ENCODE measurements around the gene CCDC93. TPM values are rescaled to one million over a fixed set of nuclear protein-coding genes. Genes with fewer than 3 reads are reported as not detected.

The CCDC93 gene
- polyA plus RNA-seq, 3 donors = 38.9 to 58.7 (median 54.9) TPM

DNA sequence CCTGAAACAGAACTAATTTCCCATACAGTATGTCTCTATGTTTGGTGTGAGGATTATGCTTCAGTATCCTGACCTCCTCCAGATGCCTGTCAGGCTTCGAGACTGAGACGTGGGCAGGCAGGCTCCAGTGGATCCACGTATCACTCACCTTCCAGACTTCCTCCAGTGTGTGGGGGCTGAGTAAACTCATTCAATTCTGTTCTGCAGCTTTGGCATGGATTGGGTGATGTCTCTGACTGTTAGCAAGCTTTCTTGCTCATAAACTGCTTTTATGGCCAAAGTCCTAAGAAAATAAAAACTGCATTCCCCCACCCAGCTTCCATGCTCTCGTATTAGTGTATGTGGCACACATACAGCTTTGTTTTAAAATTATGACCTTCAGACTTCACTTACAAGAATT, 53.6 kb downstream of the CCDC93 start:
- no peak for DNase-seq

DNA sequence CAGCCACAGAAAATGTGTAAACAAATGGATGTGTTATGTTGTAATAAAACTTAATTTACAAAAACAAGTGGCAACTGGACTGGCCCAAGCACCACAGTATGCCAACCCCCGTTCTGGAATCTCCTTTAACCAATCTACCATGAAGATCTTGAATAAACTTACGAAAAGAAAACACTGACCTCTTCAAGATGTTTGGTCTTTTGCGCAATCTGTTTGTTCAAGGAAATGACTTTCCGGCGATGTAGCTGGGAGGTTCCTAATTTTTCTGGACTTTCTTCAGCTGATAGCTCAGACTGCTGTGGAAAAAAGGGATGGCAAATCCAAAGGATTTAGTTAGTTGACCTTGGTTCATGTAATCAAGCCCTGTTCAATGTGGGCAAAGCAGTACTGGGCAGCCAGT, 55.7 kb downstream of the CCDC93 start:
- no peak for DNase-seq

DNA sequence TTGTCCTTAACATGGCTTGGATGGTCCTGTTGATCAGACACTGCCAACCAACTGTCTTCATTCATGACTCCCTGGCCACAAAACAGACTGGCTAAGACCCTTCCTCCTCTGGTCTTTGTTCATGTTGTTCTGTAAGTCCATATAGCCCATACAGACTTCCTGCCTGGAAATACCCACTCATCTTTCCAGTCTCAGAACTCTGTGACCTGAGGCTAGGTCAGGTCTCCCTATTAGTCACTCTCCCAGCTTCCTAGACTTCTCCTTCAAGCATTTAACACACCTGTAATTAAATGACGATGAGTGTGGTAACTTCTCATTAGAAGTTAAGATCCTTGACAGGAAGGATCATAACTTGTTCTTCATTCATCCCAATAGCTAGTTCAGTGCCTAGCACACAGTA, 56.3 kb downstream of the CCDC93 start:
- DNase-seq = no peak

DNA sequence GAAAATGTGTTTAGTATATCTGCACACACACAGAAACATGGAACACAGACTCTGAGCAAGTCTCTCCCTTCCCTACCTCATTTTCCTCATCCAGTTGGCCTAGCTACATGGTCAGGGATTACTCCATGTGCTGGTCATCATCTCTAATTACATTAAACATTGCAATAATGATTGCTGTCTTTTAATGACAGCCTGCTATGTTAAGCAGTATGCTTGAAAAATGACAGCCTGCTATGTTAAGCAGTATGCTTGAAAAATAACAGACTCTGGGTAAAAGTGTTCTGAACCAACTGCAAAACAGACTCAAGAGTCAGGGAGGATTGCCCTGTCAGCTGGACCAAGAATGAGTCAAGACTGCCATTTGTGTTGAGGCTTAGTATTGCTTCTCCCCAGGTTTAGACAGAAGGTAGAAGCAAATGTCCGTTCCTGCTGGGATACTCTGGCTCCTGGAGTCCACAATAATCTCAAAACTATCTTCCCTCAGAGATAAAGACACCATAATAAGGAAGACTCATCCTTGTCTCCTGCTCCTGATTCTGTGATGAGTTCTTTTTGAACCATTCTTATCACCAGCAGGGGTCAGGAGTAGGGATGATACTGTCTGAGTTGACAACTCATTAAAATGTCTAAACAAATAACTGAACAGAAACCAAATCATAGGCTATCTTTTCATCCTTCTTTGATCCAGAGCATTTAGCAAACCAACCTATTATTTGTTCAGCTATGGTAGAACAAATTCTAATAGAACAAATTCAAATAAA, 57.7 kb downstream of the CCDC93 start:
- DNase-seq = peak; percentile 30

GRCh38 chr2:117953231-117953630, 60.6 kb downstream of the CCDC93 start:
- no peak for DNase-seq

DNA sequence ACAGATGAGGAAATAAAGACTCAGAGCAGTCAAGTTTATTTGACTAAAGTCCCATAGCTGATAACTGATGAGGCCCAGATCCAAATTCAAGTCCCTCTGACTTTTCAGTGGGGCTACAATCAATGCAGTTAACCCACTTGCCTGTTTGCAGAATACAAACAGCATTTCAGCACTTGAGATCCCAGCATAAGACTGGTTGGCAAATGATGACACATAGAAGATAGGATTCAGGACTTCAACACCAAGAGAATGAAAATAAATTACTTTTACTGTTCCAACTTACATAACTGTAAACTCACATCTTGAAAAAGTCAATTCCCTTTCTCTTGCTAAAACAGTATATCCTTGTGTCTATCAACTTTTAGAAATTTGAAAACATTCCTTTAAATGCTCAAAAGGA, 61.2 kb downstream of the CCDC93 start:
- no peak for DNase-seq

DNA sequence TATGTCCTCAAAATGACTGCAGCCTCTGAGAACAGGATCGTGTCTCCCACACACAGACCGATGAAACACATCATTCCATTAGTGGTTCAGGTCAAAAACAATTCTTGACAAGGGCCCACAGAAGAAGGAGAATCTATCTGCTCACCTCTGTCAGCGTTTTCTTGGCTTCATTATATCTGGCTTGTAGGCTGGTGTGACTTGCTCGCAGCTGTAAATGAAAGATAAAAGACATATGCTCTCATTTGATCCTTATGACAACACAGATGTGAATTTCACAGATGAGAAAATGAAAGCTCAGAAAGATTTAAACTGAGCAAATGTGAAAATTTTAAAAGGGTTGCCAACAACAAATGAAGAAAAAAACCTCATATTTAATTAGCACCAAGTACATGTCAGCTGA, 61.6 kb downstream of the CCDC93 start:
- DNase-seq = no peak

- no peak for DNase-seq
Measured at GRCh38 chr2:117949806-117950205, 64.1 kb downstream of the CCDC93 start.

DNA sequence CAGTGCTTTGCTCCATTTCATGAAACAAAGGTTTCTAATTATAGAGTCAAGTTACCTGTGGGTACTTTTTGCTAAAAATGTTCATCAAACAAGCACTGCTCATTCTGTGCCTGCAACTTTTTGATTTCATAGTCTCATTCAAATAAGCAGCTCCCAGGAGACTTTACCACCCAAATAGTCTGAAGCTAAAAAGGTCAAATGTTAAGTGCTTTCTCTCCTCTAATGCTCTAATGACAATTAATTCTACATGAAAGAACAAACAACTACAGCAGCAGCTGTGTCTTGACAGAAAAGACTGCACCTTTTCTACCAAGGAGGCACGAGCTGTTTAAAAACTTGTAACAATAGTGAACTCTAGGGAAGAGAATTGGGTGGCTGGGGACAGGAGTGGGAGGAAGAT, 65.3 kb downstream of the CCDC93 start:
- DNase-seq = no peak

- DNase-seq = no peak
Measured at GRCh38 chr2:117945296-117945695, 68.6 kb downstream of the CCDC93 start.

- no peak for DNase-seq
Measured at GRCh38 chr2:117944816-117945215, 69.1 kb downstream of the CCDC93 start.

- no peak for DNase-seq
Measured at GRCh38 chr2:117943013-117943672, 70.7 kb downstream of the CCDC93 start.

DNA sequence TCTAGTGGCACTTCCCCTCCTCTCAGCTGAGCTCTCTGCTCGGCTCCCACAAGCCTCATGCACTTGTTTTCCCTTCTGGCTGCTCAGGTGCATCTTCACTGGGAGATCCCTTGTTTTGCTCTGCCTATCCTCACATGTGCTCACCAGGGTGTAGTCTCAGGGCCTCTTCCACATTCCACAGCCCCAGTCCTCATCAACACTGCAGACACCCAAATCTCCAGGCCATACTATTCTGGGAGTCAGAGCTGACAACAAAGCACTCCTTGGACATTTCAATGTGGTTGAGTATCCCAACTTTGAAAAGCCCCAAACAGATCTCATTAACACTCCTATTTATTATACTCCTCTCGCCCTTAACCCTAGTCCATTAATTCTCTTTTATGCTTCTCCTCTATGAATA, 71.3 kb downstream of the CCDC93 start:
- no peak for DNase-seq

DNA sequence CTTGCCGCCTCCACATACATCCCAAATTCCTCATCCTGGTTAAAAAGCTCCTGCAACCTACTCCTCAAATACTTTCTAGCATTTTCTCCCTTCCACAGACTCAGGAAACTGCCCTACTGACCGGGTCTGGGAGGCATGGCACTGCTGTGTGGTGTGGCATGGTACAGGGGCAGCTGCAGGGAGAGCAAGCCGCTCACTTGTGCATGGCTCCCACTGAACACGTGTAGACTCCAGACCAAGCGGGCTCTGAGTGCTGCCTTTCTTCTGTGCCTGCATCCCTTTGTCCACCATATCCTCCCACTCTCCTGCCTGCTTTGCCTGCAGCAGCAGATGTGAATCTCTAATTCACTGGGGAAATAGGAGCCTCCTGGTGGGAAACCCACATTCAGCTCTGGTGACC, 72.2 kb downstream of the CCDC93 start:
- DNase-seq = no peak

GRCh38 chr2:117940436-117940835, 73.4 kb downstream of the CCDC93 start:
- DNase-seq = no peak

DNA sequence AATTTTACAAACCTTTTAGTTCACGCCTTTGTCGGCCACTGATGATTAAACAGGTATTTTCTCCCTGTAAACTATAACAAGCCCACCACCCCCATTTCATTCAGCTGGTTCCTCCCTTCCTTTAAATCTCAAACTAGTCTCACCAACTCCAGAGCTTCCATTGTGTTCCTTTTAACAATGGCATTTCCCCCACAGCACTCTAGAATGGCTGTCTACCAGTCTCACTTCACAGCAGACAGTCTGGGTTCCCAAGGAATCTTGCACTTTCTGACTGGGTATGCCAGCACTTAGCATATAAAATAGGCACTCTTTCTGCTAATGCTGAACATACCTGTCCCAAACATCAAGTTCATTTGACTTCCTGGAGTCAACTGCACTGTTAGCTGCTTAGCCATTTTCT, 75.3 kb downstream of the CCDC93 start:
- no peak for DNase-seq

- no peak for DNase-seq
Measured at GRCh38 chr2:117936871-117937428, 76.9 kb downstream of the CCDC93 start.

DNA sequence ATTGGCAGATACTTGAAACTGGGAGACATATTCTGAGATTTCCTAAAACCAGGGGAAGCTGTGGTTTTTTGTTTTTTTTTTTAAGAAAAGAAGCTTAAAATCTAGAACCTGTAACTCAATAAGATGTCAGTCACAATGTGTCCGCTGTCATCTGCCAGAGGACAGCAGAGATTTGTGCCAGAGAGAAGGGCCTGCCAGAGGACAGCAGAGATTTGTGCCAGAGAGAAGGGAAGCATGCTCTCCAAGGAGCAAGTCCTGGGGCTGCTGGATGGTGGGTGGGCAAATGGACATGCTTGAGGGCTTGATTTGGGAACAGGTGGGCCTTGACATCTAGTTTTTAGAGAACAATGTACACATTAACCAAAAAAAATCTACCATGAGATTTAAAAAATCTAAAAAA, 77.9 kb downstream of the CCDC93 start:
- no peak for DNase-seq

- no peak for DNase-seq
Measured at GRCh38 chr2:117935456-117935855, 78.4 kb downstream of the CCDC93 start.

DNA sequence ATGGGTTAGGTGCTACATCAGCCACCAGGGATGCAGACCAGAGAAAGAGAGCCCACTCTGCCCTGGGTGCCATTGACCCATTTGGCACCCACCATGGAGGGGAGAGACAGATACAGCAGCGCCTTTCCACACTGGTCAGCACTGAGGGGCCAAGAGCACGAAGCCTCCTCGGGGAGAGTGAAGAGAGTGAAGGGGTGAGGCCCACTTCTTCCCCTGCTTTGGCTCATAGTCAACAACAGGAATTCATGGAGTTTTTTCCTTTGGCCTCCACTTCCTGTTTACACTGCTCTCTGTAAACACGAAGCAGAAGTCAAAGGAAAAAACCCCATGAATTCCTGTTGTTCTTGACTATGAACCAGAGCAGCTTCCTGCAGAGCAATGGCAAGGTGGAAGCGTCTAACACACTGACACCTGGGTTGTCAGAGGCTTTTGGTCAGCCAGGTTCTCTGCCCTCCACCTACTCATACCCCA, 80.0 kb downstream of the CCDC93 start:
- DNase-seq = no peak

- DNase-seq = no peak
Measured at GRCh38 chr2:117931978-117932377, 81.9 kb downstream of the CCDC93 start.

GRCh38 chr2:117931266-117931665, 82.6 kb downstream of the CCDC93 start:
- no peak for DNase-seq

DNA sequence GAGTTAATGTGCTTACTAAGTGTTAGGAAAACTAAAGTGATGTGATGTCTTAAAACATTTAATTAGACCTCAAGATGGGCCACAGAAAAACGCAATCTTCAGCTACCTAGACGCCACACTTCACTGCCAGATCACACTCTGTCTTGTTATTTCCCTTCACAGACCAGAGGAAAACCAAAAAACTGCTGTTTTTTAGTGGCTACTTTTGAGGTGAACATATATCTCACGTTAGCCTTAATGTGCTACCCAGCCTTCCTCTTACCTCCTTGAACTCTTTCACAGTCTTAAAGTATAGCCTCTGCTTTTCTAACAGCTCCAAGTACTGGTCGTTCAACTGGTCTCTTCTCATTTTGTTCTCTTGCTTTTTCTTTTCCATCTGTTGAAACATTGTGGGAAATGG, 83.1 kb downstream of the CCDC93 start:
- no peak for DNase-seq
